ENCODE results near the gene TMEM43. TPM values are rescaled to one million over a fixed set of nuclear protein-coding genes. Genes with fewer than 3 reads are reported as not detected.

The TMEM43 gene
- total and polyA plus RNA-seq, 2 experiments from 2014 or later, result 59.4 to 73.1 TPM

GRCh38 chr3:14133188-14133800 is 8.4 kb downstream of the TMEM43 start:
- no peak overlapping the region for H2AFZ ChIP-seq
- H3K4me2 ChIP-seq, result no peak overlapping the region
- H3K4me1 ChIP-seq (ENCODE audit: insufficient read depth), result no peaks in the 10 kb centered on the region
- no peak for TF ChIP-seq CTCF (IDR thresholded peaks at IDR 0.05; ENCODE audit: poor library complexity)
- TF ChIP-seq EZH2phosphoT487 (IDR thresholded peaks at IDR 0.05; ENCODE audit: low read depth, severe bottlenecking, unreplicated experiment), result no peak
- no peak for TF ChIP-seq EZH2 (IDR thresholded peaks at IDR 0.05; ENCODE audit: borderline replicate concordance)
- 90% methylated on average over 10 of the region's 10 CpGs for WGBS (ENCODE audit: low lambda C conversion rate, missing lambda C conversion rate)
- H3K36me3 ChIP-seq (replicated peaks; ENCODE audit: insufficient read depth, low read depth), result no peaks in the 10 kb centered on the region
- H3K9me3 ChIP-seq (ENCODE audit: low read depth), result no peaks in the 10 kb centered on the region
- peaks cover 18% of the 10 kb centered on the region for H3K79me2 ChIP-seq
- H3K27ac ChIP-seq, result no peak overlapping the region
- H4K20me1 ChIP-seq (ENCODE audit: insufficient read depth, poor library complexity, severe bottlenecking), result peaks cover 3% of the 10 kb centered on the region
- no peaks in the 10 kb centered on the region for H3K27me3 ChIP-seq
- H3K4me3 ChIP-seq, result no peak overlapping the region
- no peak for DNase-seq (ENCODE audit: low spot score)
- H3K9me2 ChIP-seq (replicated peaks; ENCODE audit: insufficient read depth), result no peaks in the 10 kb centered on the region

- no peak overlapping the region for H3K4me3 ChIP-seq
- no peak for TF ChIP-seq EZH2phosphoT487 (IDR thresholded peaks at IDR 0.05; ENCODE audit: low read depth, severe bottlenecking, unreplicated experiment)
- TF ChIP-seq CTCF (IDR thresholded peaks at IDR 0.05; ENCODE audit: poor library complexity), result no peak
- TF ChIP-seq EZH2 (IDR thresholded peaks at IDR 0.05; ENCODE audit: borderline replicate concordance), result no peak
- H3K79me2 ChIP-seq, result peaks cover 12% of the 10 kb centered on the region
- H3K9me3 ChIP-seq (ENCODE audit: low read depth), result no peaks in the 10 kb centered on the region
- WGBS (ENCODE audit: low lambda C conversion rate, missing lambda C conversion rate), result 96% methylated on average over 5 of the region's 5 CpGs
- DNase-seq (ENCODE audit: low spot score), result no peak
- H3K27ac ChIP-seq, result no peak overlapping the region
- H3K9me2 ChIP-seq (replicated peaks; ENCODE audit: insufficient read depth), result no peaks in the 10 kb centered on the region
- H2AFZ ChIP-seq, result no peak overlapping the region
- no peaks in the 10 kb centered on the region for H3K4me1 ChIP-seq (ENCODE audit: insufficient read depth)
- H4K20me1 ChIP-seq (ENCODE audit: insufficient read depth, poor library complexity, severe bottlenecking), result peaks cover 3% of the 10 kb centered on the region
- no peaks in the 10 kb centered on the region for H3K36me3 ChIP-seq (replicated peaks; ENCODE audit: insufficient read depth, low read depth)
- no peak overlapping the region for H3K4me2 ChIP-seq
- H3K27me3 ChIP-seq, result no peaks in the 10 kb centered on the region
These were observed 9.0 kb downstream of the TMEM43 start for GRCh38 chr3:14133876-14134275.

GRCh38 chr3:14134291-14134690 is 9.4 kb downstream of the TMEM43 start:
- H3K9me3 ChIP-seq (ENCODE audit: low read depth), result no peaks in the 10 kb centered on the region
- H3K9me2 ChIP-seq (replicated peaks; ENCODE audit: insufficient read depth), result no peaks in the 10 kb centered on the region
- no peaks in the 10 kb centered on the region for H3K27me3 ChIP-seq
- no peak overlapping the region for H3K4me3 ChIP-seq
- H3K27ac ChIP-seq, result no peak overlapping the region
- no peak overlapping the region for H2AFZ ChIP-seq
- no peaks in the 10 kb centered on the region for H3K4me1 ChIP-seq (ENCODE audit: insufficient read depth)
- TF ChIP-seq CTCF (IDR thresholded peaks at IDR 0.05; ENCODE audit: poor library complexity) (no peak), EZH2phosphoT487 (IDR thresholded peaks at IDR 0.05; ENCODE audit: low read depth, severe bottlenecking, unreplicated experiment) (no peak)
- peaks cover 3% of the 10 kb centered on the region for H4K20me1 ChIP-seq (ENCODE audit: insufficient read depth, poor library complexity, severe bottlenecking)
- DNase-seq (ENCODE audit: low spot score), result no peak
- H3K4me2 ChIP-seq, result no peak overlapping the region
- H3K36me3 ChIP-seq (replicated peaks; ENCODE audit: insufficient read depth, low read depth), result no peaks in the 10 kb centered on the region
- peaks cover 8% of the 10 kb centered on the region for H3K79me2 ChIP-seq
- 97% methylated on average over 6 of the region's 6 CpGs for WGBS (ENCODE audit: low lambda C conversion rate, missing lambda C conversion rate)

Measured in hepatocyte (in vitro differentiated cells).